ENCODE measurements around the gene CHI3L2.

The CHI3L2 gene

DNA sequence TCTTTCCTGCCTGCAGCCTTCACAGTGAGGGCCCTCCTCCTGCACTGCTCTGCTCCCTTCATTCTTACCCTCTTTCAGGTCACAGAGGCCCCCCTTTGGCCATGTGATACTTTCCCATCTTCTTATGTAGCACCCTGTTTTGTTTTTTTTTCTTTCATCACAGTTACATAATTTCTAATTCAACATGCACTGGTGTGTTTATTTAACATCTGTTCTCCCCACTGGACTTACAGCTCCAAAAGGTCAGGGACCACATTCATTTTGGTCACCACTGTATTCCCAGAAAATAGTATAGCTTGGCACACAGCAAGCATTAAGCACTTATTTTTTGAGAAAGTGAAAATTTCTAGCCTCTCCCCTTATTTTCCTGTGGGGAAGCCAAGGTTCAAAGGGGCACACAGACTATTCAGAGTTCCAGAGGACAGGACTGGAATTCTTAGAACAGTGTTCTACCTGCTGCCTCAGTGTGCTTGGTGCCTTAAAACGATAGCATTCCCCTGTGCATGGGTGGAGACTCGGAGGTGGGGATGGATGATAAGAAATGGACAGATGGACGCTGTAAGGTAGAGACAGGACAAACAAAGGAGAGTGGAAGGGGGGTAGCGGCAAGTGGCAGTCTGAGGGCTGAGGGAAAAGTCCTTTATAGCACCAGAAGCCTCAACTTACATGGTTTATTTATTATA, 32.4 kb upstream of the CHI3L2 start:
- intact Hi-C loops (cut with DNase I; ENCODE audit: low total_unique reads) = no loop called here
- Histone ChIP-seq H3K4me3 (no peak overlapping the region), H3K4me1 (peaks cover 0 to 8% (median 0%) of the 10 kb centered on the region in 4 donors), H3K9me3 (no peaks in the 10 kb centered on the region), H3K27me3 (peaks cover 0 to 8% of the 10 kb centered on the region in 2 donors), H3K36me3 (peaks cover 0 to 36% (median 0%) of the 10 kb centered on the region in 3 donors), H3K27ac (no peak overlapping the region)
- TF ChIP-seq, protein P1, sequence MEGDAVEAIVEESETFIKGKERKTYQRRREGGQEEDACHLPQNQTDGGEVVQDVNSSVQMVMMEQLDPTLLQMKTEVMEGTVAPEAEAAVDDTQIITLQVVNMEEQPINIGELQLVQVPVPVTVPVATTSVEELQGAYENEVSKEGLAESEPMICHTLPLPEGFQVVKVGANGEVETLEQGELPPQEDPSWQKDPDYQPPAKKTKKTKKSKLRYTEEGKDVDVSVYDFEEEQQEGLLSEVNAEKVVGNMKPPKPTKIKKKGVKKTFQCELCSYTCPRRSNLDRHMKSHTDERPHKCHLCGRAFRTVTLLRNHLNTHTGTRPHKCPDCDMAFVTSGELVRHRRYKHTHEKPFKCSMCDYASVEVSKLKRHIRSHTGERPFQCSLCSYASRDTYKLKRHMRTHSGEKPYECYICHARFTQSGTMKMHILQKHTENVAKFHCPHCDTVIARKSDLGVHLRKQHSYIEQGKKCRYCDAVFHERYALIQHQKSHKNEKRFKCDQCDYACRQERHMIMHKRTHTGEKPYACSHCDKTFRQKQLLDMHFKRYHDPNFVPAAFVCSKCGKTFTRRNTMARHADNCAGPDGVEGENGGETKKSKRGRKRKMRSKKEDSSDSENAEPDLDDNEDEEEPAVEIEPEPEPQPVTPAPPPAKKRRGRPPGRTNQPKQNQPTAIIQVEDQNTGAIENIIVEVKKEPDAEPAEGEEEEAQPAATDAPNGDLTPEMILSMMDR (IDR thresholded peaks at IDR 0.05) = no peak
- DNase-seq = no peak

DNA sequence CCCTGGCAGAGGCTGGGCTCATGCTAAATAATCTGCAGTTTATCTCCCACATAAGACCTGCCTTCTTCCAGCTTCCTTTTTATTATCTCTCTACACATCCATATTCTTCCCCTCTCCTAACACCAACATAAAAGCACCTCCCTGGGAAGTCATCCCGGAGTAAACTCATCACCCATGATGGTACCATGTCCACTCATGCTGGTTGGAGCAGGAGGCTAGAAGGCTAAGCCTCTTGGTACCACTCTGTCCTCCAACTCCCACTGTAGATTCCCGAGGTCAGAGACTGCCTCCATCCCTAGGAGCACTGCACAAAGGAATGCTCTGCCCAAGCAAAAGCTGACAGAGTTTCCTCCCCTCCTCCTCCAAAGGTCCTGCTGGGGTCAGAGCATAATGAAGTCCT, 31.3 kb upstream of the CHI3L2 start:
- peaks cover 0 to 30% (median 0%) of the 10 kb centered on the region in 3 donors for H3K36me3 ChIP-seq
- no peak overlapping the region for H3K27ac ChIP-seq

DNA sequence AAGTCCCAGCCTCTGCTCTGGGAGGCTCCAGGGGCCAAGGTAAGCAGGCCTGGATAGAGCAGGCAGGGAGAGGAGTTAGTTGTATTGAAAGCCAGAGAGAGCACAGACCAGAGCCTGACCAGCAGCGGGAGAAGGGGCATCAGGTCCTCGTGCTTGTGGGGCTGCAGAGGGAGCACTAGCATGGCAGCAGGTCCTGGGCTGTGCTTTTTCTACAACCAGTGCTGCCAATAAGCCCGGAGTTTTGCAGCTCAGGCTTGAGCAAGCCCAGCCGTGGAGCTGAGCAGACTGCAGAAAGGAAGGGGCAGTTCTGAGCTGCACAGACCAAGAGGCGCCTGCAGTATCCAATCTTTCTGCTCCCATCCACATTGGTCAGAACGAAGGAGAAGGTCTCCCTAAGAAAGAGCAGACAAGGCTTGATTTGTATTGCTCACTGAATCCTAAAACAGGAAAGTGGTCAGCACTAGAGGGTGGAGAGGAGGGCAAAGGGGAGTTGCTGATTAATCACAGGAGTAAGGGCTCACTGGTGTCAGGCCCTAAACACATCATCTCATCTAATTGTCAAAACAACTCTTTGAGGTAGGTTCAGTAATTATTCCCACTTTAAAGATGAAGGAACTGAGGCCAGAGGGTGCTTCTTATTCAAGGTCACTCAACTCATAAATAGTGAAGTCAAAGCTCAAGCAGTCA, 29.8 kb upstream of the CHI3L2 start:
- no peak for DNase-seq
- Histone ChIP-seq H3K27ac (no peak overlapping the region), H3K4me1 (peaks cover 0 to 12% (median 3%) of the 10 kb centered on the region in 4 donors), H3K9me3 (no peaks in the 10 kb centered on the region), H3K27me3 (peaks cover 0 to 13% of the 10 kb centered on the region in 2 donors), H3K36me3 (peaks cover 0 to 22% (median 0%) of the 10 kb centered on the region in 3 donors), H3K4me3 (no peak overlapping the region)
- intact Hi-C loops (cut with DNase I; ENCODE audit: low total_unique reads) = no loop called here
- TF ChIP-seq, protein P1 (IDR thresholded peaks at IDR 0.05) = no peak

More for the DNA sequence above, 31.3 kb upstream of the CHI3L2 start:
- intact Hi-C loops (cut with DNase I; ENCODE audit: low total_unique reads) = no loop called here
- Histone ChIP-seq H3K27me3 (peaks cover 0 to 10% of the 10 kb centered on the region in 2 donors), H3K4me3 (no peak overlapping the region), H3K9me3 (no peaks in the 10 kb centered on the region), H3K4me1 (peaks cover 0 to 8% (median 2%) of the 10 kb centered on the region in 4 donors)
- no peak for DNase-seq
- TF ChIP-seq, protein P1 (IDR thresholded peaks at IDR 0.05) = no peak

DNA sequence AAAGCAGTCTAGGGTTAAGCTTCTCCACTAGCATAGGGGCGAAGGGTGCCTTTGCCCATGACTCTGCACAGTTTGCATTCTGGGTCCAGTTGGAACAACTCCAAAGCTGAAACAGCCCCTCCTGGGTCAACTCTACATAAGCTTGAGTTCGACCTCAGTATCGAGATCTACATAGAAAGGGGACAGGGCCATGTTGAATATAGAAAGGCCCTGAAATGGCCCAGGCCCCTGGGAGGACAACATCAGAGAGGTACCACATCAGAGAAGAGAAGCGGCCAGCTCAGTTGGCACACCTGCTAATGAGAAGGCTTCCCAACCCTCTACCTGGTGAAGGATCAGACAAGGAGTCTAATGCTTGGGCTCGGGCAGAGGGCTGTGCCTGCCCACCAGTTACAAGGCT, 28.7 kb upstream of the CHI3L2 start:
- peaks cover 0 to 22% (median 0%) of the 10 kb centered on the region in 3 donors for H3K36me3 ChIP-seq
- peaks cover 0 to 22% of the 10 kb centered on the region in 2 donors for H3K27me3 ChIP-seq
- intact Hi-C loops (cut with DNase I; ENCODE audit: low total_unique reads) = no loop called here
- no peak for DNase-seq
- no peak overlapping the region for H3K27ac ChIP-seq
- H3K4me3 ChIP-seq = peak overlapping the region in 1 of 2 donors; percentile 9
- peaks cover 0 to 21% (median 5%) of the 10 kb centered on the region in 4 donors for H3K4me1 ChIP-seq
- TF ChIP-seq, protein P1 (IDR thresholded peaks at IDR 0.05) = no peak
- no peaks in the 10 kb centered on the region for H3K9me3 ChIP-seq

DNA sequence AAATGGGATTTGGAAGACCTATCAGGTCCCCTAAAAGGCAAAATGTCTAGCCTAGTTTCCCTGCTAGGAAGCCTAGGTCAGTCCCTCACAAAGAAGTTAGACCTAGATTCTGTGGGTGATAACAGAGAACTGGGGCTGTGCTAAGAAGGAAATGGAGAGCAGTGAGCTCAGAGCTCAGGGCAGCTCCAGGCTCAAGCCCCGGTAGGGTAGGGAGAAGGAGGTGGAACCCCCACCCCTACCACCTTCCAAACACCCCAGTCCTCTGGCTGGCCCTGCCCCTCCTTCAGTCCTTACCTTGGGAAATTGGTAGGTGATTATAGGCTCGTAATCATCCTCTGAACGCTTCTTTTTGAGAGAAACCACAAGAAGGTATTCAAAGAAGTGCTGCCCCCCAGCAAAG, 28.2 kb upstream of the CHI3L2 start:
- Histone ChIP-seq H3K4me1 (peaks cover 0 to 26% (median 10%) of the 10 kb centered on the region in 4 donors), H3K36me3 (peaks cover 0 to 22% (median 0%) of the 10 kb centered on the region in 3 donors), H3K4me3 (peak overlapping the region in 1 of 2 donors; percentile 9), H3K27ac (no peak overlapping the region), H3K9me3 (no peaks in the 10 kb centered on the region), H3K27me3 (peaks cover 0 to 27% of the 10 kb centered on the region in 2 donors)
- intact Hi-C loops (cut with DNase I; ENCODE audit: low total_unique reads) = no loop called here
- TF ChIP-seq, protein P1 (IDR thresholded peaks at IDR 0.05) = no peak
- DNase-seq = no peak

All from tibial artery (tissue), 4 donors.